Cardiac muscle cell (in vitro differentiated cells and primary cell): Measurements from ENCODE around the gene MYRFL. TPM values are rescaled to one million over a fixed set of nuclear protein-coding genes. Genes with fewer than 3 reads are reported as not detected.
A peak's percentile ranks its signal among the peaks of the same experiment; 100 is the strongest.

Source experiments
- DNase-seq, 2 donors: peaks; one replicate each; pipeline versions ENCODE4 v3.0.0 to v3.0.0-alpha.2; 2010 to 2017; ENCODE audit warnings: low read depth in 1 of 2, low spot score in 1 of 2
- H3K27ac ChIP-seq: fragments of 200-600 bp; sonication (generic); 2 replicates; pipeline ENCODE4 v1.5.1; 2016
- H3K27me3 ChIP-seq: fragments of 200-600 bp; sonication (generic); 2 replicates; pipeline ENCODE4 v1.6.0; 2016; ENCODE audit warnings: control low read depth
- H3K36me3 ChIP-seq: fragments of 200-600 bp; sonication (generic); 2 replicates; pipeline ENCODE4 v1.5.1; 2016; ENCODE audit warnings: control low read depth
- H3K4me1 ChIP-seq: fragments of 200-600 bp; sonication (generic); 2 replicates; pipeline ENCODE4 v1.8.1; 2017; ENCODE audit warnings: low read depth, mild to moderate bottlenecking, mixed run types
- H3K4me3 ChIP-seq: fragments of 200-600 bp; sonication (generic); 2 replicates; pipeline ENCODE4 v1.5.1; 2016; ENCODE audit warnings: mild to moderate bottlenecking
- H3K9me3 ChIP-seq: fragments of 200-600 bp; sonication (generic); 2 replicates; pipeline ENCODE4 v1.5.1; 2017; ENCODE audit warnings: low read depth, mild to moderate bottlenecking, control low read depth
- CTCF ChIP-seq: IDR thresholded peaks from 2 replicates; pipeline ENCODE4 v1.5.1; 2012; ENCODE audit warnings: low read depth, mild to moderate bottlenecking, low read length
- polyA plus RNA-seq: library from polyadenylated mRNA; unstranded; fragments of >200 nt; fragmentation: Nextera tagmentation; extraction: Ambion mirVana; gene quantifications from 2 replicates; pipeline ENCODE4 v1.2.1, GENCODE V29; 2016
- total RNA-seq: library from RNA; depleted of rRNA; stranded (reverse); fragments of >200 nt; gene quantifications from 2 replicates; pipeline ENCODE4 v1.2.3, GENCODE V29; 2016

MYRFL gene
- total and polyA plus RNA-seq, 2 experiments from 2014 or later: 2.2 to 3.5 TPM

GRCh38 chr12:69897744-69898143 lies 72.7 kb downstream of the MYRFL start:
- DNase-seq: peak in 1 of 2 donors; percentile 83
- no peaks in the 10 kb centered on the region for H3K4me1 ChIP-seq
- H3K36me3 ChIP-seq: no peaks in the 10 kb centered on the region
- no peak overlapping the region for H3K27ac ChIP-seq
- H3K4me3 ChIP-seq: no peak overlapping the region
- TF ChIP-seq CTCF: no peak
- H3K27me3 ChIP-seq: no peaks in the 10 kb centered on the region
- H3K9me3 ChIP-seq: no peaks in the 10 kb centered on the region

DNA sequence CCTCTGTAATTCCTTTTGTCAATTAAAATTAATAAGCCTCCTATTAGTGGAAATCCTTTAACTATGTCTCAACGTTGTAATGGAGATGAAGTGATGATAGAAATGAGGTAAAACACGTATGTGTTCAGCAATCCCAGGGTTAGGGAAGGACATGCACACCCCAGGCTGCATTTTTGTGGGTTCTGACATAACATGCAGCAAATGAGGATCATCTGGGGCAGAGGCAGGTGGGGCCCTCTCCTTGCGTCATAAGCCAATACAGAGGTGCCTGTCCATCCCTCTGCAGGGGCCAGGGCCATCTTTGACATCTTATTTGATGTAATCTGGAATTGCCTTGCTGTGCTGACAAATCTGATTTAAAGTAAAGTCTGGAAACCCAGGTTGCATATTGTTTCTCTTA lies 73.2 kb downstream of the MYRFL start:
- H3K4me3 ChIP-seq: no peak overlapping the region
- H3K36me3 ChIP-seq: no peaks in the 10 kb centered on the region
- no peaks in the 10 kb centered on the region for H3K4me1 ChIP-seq
- H3K27me3 ChIP-seq: no peaks in the 10 kb centered on the region
- H3K27ac ChIP-seq: no peak overlapping the region
- H3K9me3 ChIP-seq: no peaks in the 10 kb centered on the region
- DNase-seq: peak in 1 of 2 donors; percentile 36
- TF ChIP-seq CTCF: no peak

GRCh38 chr12:69900720-69901131 lies 75.7 kb downstream of the MYRFL start:
- H3K27me3 ChIP-seq: no peaks in the 10 kb centered on the region
- H3K4me1 ChIP-seq: no peaks in the 10 kb centered on the region

DNA sequence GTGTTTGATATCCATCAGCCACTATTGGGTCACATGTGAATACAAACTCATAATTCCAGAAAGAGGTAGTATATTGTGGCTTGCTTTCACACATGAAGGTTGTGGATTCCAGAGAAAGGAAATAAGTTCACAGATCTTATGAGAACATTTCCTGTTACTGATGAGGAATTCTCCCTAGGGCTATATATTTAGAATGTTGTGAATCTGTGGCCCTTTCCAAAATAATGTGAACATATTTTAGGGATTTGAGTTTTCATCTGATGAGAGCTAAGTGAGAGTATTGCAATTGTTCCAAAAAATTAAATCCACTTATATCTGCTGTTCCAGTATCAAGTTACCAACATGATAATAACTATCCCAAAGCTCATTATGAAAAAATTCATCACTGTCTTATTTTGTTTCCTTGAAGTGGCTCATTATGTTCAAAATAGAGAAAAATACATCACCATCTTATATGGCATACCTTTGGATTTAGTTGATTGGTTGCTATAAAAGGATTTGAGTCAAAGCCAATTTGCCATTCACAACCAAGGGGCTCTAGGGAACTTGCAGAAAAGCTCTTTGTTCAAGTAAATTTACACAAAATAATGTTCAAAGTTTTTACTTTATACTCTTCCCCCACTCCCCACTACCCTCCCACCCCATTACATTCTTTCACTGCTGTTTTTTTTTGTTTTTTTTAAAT lies 76.3 kb downstream of the MYRFL start:
- DNase-seq: peak in 1 of 2 donors; percentile 20
- H3K36me3 ChIP-seq: no peaks in the 10 kb centered on the region
- H3K27me3 ChIP-seq: no peaks in the 10 kb centered on the region
- H3K9me3 ChIP-seq: no peaks in the 10 kb centered on the region
- no peaks in the 10 kb centered on the region for H3K4me1 ChIP-seq
- H3K4me3 ChIP-seq: no peak overlapping the region
- TF ChIP-seq CTCF: no peak
- H3K27ac ChIP-seq: no peak overlapping the region

More at GRCh38 chr12:69900720-69901131, 75.7 kb downstream of the MYRFL start:
- peak; percentile 70 for TF ChIP-seq CTCF
- H3K36me3 ChIP-seq: no peaks in the 10 kb centered on the region
- H3K9me3 ChIP-seq: no peaks in the 10 kb centered on the region
- H3K4me3 ChIP-seq: no peak overlapping the region
- no peak overlapping the region for H3K27ac ChIP-seq
- DNase-seq: peak; percentile 81 to 85

- H3K27me3 ChIP-seq: no peaks in the 10 kb centered on the region
- no peaks in the 10 kb centered on the region for H3K36me3 ChIP-seq
- H3K4me1 ChIP-seq: no peaks in the 10 kb centered on the region
- no peaks in the 10 kb centered on the region for H3K9me3 ChIP-seq
- TF ChIP-seq CTCF: no peak
- DNase-seq: no peak
- H3K27ac ChIP-seq: no peak overlapping the region
- H3K4me3 ChIP-seq: no peak overlapping the region
These were observed 78.5 kb downstream of the MYRFL start for GRCh38 chr12:69903548-69903947.
